Stimulated activated CD4-positive, alpha-beta T cell treated with anti-CD3 and anti-CD28 coated beads, TNF-alpha, amount 100 ng/mL, for 1 hour (primary cell): Measurements from ENCODE around the gene HPS1.

ENCODE experiments used
- DNase-seq, 3 donors: peaks; one replicate each; pipeline ENCODE4 v3.0.0-alpha.2; 2020; ENCODE audit warnings: low read depth in 3 of 3, low spot score in 1 of 3

HPS1 gene

GRCh38 chr10:98446661-98447221 lies at the start of gene HPS1:
Gene HPS1 (minus strand): TSS chr10:98446935. CDS start chr10:98443240, 3,695 bp downstream.
- peak; percentile 52 to 80 (median 62) for DNase-seq

DNA sequence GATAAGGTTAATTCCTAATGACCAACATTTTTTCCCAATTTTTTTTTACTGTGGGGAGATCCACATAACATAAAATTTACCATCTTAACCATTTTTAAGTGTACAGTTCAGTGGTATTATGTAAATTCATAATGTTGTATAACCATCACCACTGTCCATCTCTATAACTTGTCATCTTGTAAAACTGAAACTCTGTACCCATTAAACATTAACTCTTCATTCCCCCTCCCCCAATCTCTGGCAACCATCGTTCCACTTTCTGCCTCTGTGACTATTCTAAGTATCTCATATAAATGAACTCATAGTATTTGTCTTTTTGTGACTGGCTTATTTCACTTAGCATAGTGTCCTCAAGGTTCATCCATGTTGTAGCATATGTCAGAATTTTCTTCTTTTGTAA lies 46.0 kb upstream of the HPS1 start:
- no peak for DNase-seq

GRCh38 chr10:98489561-98490481 lies 43.1 kb upstream of the HPS1 start:
- no peak for DNase-seq

- no peak for DNase-seq
Observed at GRCh38 chr10:98488669-98489430, 42.1 kb upstream of the HPS1 start.

DNA sequence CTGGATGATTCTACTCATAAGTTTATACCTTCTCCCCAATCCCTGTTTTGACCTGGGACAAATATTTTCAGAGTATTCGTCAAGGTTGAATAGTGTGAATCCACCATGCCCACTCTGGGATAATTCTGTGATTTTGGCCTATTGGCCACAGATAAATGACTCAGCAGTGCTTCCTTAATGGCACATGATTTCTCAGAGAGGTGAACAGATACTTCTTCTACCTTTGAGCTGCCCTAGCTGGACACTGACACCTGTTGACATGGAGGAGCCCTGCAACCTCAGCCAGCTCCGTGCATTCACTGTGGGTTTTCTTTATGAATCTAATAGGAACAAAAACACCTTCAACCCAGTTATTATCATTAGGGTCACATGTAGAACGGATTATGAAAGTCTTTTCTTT lies 40.9 kb upstream of the HPS1 start:
- no peak for DNase-seq

DNA sequence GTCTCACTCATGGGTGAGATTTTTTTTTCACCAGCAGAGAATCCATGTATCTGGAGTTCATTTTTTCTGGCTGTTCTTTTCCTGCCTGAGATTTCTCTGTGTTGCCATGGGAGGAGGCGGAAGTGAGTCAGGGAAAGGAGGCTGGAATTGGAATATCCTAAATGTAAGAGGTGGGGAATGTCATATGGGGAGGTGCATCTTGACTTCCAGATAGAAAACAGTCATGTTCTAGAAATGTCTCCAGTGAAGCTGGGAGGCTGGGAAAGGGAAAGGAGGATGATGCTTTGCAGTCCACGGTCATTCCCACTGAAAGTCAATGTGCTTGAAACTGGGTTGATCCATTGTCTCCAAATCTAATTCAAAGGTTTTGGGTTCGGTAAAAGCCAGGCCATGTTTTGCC lies 39.7 kb upstream of the HPS1 start:
- no peak for DNase-seq

- no peak for DNase-seq
Observed at GRCh38 chr10:98485959-98486358, 39.2 kb upstream of the HPS1 start.

DNA sequence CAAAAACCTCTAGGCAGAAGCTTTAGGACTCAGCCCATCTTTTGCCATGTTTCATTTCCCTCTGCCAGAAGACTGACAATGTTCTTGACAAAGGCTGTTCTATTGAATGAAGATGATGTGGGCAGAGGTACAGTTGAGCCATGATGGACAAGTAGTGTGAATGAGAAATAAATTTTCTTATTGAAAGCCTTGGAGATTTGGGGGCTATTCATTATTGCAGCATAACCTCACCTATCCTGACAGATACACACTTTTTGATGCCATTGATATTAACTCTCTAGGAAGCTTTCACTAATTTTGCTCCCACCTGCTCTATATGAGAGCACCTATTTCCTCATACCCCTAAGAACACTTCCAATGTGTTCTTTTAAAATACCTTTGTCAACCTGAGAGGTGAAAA lies 36.9 kb upstream of the HPS1 start:
- no peak for DNase-seq

DNA sequence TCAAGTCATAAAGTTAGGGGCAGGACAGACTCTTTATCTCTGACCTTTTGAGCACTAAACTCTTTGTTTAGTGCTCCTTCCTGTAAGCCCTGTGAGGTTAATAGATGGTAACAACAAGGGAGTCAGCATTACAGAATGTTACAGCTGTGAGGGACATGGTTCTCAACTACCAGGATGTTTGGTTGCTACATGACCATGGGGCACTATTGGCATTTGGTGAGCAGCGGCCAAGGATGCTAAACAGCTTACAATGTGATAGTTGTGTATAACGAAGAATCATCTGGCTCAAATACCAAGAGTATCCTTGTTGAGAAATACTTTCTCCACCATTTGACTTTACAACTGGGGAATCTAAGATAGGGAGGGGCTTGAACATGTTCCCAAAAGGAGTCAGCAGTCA lies 35.4 kb upstream of the HPS1 start:
- no peak for DNase-seq

GRCh38 chr10:98481404-98481945 lies 34.7 kb upstream of the HPS1 start:
- no peak for DNase-seq

DNA sequence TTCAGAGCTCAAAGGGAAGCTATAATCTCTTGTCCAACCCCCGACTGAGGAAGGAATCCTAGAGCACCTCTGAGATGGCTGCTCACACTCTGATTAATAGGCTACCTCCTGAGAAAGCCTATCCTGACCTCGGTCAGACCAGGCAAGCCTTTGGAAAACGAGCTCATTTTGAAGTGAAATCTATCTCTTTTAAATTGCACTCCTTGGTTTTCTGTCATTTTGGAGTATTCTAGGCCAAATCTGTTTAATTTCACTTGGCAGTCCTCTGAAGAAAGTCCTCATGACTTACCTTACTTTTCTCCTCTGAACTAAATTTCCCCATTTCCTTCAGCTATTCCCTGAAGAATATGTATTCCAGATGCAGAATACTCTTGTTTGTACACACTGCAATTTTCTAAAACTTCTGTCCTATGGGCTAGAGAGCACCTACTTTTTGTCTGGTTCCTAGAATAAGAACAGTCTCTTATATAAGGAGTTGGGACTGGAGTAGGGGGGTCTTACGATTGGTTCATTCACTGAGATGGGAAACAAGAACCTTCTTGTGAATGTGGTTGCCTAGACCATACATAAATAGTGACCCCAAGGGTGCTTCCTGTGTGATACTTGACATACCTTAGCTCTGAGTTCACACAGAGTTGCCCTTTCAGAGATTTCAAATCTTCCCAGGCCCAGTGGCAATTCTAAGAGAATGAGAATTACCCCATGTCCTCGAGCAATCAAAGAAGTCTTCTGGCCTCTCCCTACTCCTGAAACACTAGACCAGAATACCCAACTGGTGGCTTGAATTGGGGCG lies 31.9 kb upstream of the HPS1 start:
- DNase-seq: no peak

DNA sequence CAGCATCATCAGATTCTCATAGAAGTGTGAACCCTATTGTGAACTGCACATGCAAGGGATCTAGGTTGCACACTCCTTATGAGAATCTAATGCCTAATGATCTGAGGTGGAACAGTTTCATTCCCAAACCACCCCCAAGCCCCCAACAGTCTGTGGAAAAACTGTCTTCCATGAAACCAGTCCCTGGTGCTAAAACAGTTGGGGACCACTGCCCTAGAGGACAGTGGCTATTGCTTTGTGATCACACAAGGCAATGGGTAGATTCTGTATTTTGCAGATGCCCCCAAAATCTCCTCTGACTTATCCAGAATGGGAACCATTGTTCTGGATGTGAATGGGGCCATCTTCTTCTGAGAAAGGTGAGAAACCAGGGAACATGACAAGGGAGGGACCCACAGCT lies 31.1 kb upstream of the HPS1 start:
- DNase-seq: no peak

DNA sequence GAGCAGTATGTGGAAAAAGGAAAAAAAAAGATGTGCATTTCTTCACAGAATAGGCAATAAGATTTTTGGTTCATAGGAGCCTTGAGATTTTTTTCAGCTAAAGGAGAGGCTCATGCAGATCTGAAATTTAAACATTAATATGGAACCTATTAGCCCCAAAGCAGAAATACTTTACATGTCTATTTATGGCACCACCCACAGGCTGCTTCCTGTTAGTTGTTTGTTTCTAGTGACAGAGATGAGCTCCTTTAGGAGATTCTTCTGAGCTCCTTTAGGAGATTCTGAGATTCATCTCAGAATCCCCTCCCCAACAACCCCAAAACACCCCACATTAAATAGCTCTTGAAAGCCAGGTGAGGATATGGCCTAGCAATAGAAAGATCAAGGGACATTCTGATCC lies 27.9 kb upstream of the HPS1 start:
- no peak for DNase-seq

DNA sequence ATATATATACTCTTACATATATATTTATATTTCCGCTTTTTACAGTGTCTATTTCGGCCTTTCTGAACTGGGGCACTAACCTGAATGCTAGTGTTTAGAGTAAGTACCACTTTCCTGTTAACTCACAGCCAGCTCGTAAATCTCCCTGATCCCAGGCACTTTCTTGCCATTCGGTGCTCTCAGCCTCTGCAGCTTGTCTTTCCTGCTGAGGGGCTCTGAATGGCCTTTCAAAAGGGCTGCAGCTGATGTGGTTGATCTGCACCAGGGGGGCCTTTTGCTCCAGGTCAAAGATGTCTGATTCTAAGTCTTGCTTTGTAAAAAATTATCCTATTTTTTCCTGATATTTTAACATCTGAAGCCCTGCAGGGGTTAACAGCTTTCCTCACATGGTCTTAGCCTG lies 25.5 kb upstream of the HPS1 start:
- DNase-seq: no peak

GRCh38 chr10:98470850-98471249 lies 24.1 kb upstream of the HPS1 start:
- no peak for DNase-seq

DNA sequence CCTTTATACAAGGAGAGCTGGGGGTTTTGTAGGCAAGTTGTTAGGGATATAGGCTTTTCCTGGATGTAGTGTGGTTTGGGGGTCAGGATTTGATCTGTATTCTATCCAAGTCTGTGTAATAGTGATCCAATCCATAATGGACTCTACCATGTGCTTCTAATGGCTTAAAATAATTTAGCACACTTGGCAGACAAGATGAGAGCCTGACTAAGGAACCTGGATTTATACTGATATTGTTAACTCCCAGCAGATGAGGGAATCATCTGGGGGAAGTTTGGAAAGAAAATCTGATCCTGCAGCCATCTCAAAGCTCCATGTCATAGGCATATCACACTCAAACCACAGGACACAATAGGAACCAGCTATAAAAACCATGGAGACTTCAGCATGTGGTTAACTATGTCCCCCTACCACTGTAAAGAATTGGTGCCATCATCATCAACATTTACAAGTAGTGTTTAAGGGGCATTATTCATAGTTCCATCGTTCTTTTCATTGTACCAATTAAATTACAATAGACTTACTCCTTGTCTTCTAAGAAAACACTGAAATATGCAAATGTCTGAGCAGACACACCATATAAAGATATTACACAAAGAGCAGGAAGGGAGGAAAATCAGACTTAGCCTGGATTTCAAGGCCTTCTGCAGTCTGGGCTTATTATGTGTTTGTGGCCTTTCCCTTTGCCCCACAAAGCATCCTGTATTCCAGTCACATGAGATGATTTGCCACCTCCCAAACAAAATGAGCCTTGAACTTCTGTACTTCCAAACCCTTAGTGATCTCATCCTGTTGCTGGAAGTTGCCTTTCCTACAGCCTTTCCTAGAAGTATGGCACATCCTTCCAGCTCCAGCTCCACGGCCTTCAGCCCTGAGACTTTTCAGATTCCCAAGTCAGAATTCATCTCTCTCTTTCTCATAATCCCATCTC lies 22.5 kb upstream of the HPS1 start:
- DNase-seq: no peak

- peak; percentile 28 to 49 (median 29) for DNase-seq
Observed at GRCh38 chr10:98467506-98468318, 21.0 kb upstream of the HPS1 start.

GRCh38 chr10:98466861-98467505 lies 20.2 kb upstream of the HPS1 start:
- no peak for DNase-seq
